ENCODE results near the gene FNDC3A. TPM values are rescaled to one million over a fixed set of nuclear protein-coding genes. Genes with fewer than 3 reads are reported as not detected.

Gene FNDC3A
- total and polyA plus RNA-seq, 12 donors, result 11.3 to 30.3 (median 23.1) TPM

DNA sequence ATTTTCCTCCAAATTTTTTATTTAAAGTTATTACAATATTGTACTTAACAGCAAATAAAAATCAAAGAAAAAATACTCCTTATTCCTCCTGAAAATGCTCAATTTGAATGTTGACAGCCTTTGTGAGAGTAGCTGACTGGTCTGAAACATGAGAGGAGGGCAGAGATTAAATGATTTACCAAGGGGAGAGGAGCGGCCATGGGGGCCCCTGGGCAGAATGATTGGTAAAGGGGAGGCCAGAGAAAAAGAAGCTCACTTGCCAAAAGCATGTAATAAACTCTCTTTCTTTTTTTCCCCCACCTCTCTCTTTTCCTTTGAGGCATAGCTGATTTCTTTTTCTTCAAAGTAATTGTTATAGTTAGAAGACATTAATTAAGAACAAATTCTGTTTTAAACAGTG, 30.1 kb upstream of the FNDC3A start:
- 79 to 82% methylated on average over 1 of the region's 1 CpG for WGBS, 2 donors
- intact Hi-C loops (cut with DNase I), result no loop called here
- no peak overlapping the region for H3K27ac ChIP-seq

GRCh38 chr13:48946163-48946562, 29.5 kb upstream of the FNDC3A start:
- H3K36me3 ChIP-seq, result no peaks in the 10 kb centered on the region

More for the DNA sequence above, 30.1 kb upstream of the FNDC3A start:
- ATAC-seq (no peak), DNase-seq (no peak)
- no peak for TF ChIP-seq CTCF (IDR thresholded peaks at IDR 0.05)
- no peaks in the 10 kb centered on the region for H3K36me3 ChIP-seq
- no peaks in the 10 kb centered on the region for H3K27me3 ChIP-seq
- no peaks in the 10 kb centered on the region for H3K4me1 ChIP-seq
- H3K9me3 ChIP-seq, result no peaks in the 10 kb centered on the region
- no peak overlapping the region for H3K4me3 ChIP-seq

DNA sequence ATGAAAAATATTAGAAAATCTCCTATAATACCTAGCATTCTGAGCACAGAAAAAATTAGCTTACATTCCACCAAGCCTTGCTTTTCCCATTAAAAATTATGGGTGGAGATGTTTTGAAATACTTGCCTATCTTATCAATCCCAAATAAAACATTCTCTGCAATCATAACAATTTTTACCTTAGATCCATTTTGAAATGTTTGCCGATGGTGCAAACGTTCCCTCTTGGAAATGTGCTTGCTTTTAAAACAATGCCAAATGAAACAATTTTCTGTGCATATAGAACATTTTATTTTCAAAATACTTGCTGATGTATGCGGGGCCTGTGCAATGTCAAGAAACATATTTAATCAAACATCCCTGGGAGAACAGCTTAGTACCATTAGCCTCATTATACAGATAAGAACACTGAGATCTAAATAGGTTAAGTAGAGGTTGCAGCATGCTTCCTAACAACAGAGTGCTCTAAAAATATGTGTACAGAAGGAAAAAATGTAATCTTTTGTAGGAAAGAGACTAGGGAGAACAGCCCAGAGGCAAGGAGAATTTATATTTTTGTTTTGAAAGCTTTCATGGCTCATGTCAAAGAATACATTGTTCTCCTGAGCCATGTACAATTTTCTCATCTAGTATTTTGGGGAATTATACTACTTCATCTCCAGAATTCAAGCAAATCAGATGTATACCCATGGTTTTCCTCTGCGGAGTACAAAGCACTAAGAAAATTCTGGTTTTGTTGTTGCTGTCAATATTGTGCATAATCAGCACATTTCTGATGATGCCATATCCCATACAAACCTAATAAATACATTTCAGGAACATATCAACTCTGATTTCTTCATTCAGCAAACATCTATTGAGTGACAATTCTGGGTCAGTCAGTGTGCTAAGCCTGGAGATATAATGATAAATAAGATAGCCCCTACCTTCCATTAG, 25.9 kb upstream of the FNDC3A start:
- DNase-seq, result no peak
- no peak for TF ChIP-seq CTCF (IDR thresholded peaks at IDR 0.05)
- no peaks in the 10 kb centered on the region for H3K27me3 ChIP-seq
- no peak overlapping the region for H3K4me3 ChIP-seq
- intact Hi-C loops (cut with DNase I), result no loop called here
- no peak for ATAC-seq
- no peaks in the 10 kb centered on the region for H3K4me1 ChIP-seq
- WGBS, 2 donors, result 54 to 58% methylated on average over 4 of the region's 4 CpGs
- H3K27ac ChIP-seq, result no peak overlapping the region
- H3K36me3 ChIP-seq, result no peaks in the 10 kb centered on the region
- no peaks in the 10 kb centered on the region for H3K9me3 ChIP-seq

More at GRCh38 chr13:48946163-48946562, 29.5 kb upstream of the FNDC3A start:
- DNase-seq (no peak), ATAC-seq (no peak)
- Histone ChIP-seq H3K4me1 (no peaks in the 10 kb centered on the region), H3K27ac (no peak overlapping the region), H3K4me3 (no peak overlapping the region), H3K27me3 (no peaks in the 10 kb centered on the region), H3K9me3 (no peaks in the 10 kb centered on the region)
- 93 to 95% methylated on average over 2 of the region's 2 CpGs for WGBS, 2 donors
- intact Hi-C loops (cut with DNase I), result no loop called here
- no peak for TF ChIP-seq CTCF (IDR thresholded peaks at IDR 0.05)

DNA sequence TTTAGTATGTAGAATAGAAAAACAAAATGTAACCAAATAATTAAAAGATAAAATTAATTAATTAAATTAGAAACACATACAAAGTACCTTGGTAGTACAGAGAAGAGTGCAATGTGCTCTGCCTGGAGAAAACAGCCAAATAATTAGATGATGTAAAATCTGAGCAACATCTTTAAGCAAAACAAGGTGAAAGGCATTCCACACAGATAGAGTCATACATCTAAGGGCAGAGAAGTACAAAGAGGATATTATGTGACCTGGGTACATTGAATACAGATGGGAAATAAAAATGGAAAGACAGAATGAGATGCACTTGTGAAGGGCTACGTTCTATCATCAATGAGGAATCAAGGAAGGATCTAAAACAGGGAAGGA, 25.2 kb upstream of the FNDC3A start:
- H3K27me3 ChIP-seq, result no peaks in the 10 kb centered on the region
- no peak overlapping the region for H3K27ac ChIP-seq
- no peaks in the 10 kb centered on the region for H3K9me3 ChIP-seq
- intact Hi-C loops (cut with DNase I), result no loop called here
- no peaks in the 10 kb centered on the region for H3K4me1 ChIP-seq
- no peak for TF ChIP-seq CTCF (IDR thresholded peaks at IDR 0.05)
- no peak for ATAC-seq
- DNase-seq, result no peak
- WGBS, 2 donors, result 73 to 74% methylated on average over 1 of the region's 1 CpG
- no peaks in the 10 kb centered on the region for H3K36me3 ChIP-seq
- no peak overlapping the region for H3K4me3 ChIP-seq
